IMR-90 (cell line): Measurements from ENCODE around the gene DCLRE1C. TPM values are rescaled to one million over a fixed set of nuclear protein-coding genes. Genes with fewer than 3 reads are reported as not detected.

Source experiments
- ATAC-seq: fragments of 200-7000 bp; cut with Tn5 transposase; 2 replicates; pipeline ENCODE4 v1.9.1; 2020; ENCODE audit warnings: low read depth, mild to moderate bottlenecking, moderate library complexity
- BruUV-seq: library from RNA; stranded (reverse); fragments of 400-500 nt; replicated peaks from 2 replicates; lab custom pipeline; 2021; lab: Mats Ljungman, UMichigan
- CTCF ChIA-PET: fragments of 300-600 bp; formaldehyde crosslinking; extraction: SDS; loops from one replicate; lab custom pipeline; 2021; ENCODE audit warnings: antibody characterized with exemption; lab: Yijun Ruan, JAX
- POLR2A ChIA-PET: fragments of 300-600 bp; sonication (Branson Sonifier 250); formaldehyde crosslinking; loops from one replicate; lab custom pipeline; 2022; ENCODE audit warnings: antibody characterized with exemption; ENCODE audit not compliant: unreplicated experiment; lab: Charles Lee
- DNase-seq: peaks from one replicate; pipeline ENCODE4 v3.0.0; 2013
- H2AFZ ChIP-seq: replicated peaks from 2 replicates; pipeline ENCODE3; 2013; ENCODE audit warnings: low read length, mild to moderate bottlenecking; ENCODE audit not compliant: poor library complexity
- H2AK5ac ChIP-seq: 2 replicates; pipeline ENCODE4 v1.6.1; 2013; ENCODE audit warnings: low read depth, low read length, inconsistent platforms
- H2AK9ac ChIP-seq: replicated peaks from 2 replicates; pipeline ENCODE3; 2013; ENCODE audit warnings: mild to moderate bottlenecking, low read depth, low read length, moderate library complexity; ENCODE audit not compliant: poor library complexity
- H2BK120ac ChIP-seq: 2 replicates; pipeline ENCODE4 v1.6.1; 2013; ENCODE audit warnings: low read depth, low read length, inconsistent platforms
- H2BK15ac ChIP-seq: 3 replicates; pipeline ENCODE4 v1.6.1; 2013; ENCODE audit warnings: low read depth, low read length, inconsistent platforms
- H2BK20ac ChIP-seq: 2 replicates; pipeline ENCODE4 v1.6.1; 2013; ENCODE audit warnings: low read depth, mild to moderate bottlenecking, inconsistent platforms, low read length, moderate library complexity
- H2BK5ac ChIP-seq: 2 replicates; pipeline ENCODE4 v1.6.1; 2013; ENCODE audit warnings: mild to moderate bottlenecking, low read depth, low read length, inconsistent platforms; ENCODE audit not compliant: poor library complexity, severe bottlenecking
- H3K14ac ChIP-seq: replicated peaks from 2 replicates; pipeline ENCODE4 v1.6.1; 2013; ENCODE audit warnings: low read depth, low read length, inconsistent platforms
- H3K18ac ChIP-seq: 2 replicates; pipeline ENCODE4 v1.6.1; 2013; ENCODE audit warnings: low read depth, low read length, control low read depth
- H3K23ac ChIP-seq: 2 replicates; pipeline ENCODE4 v1.6.1; 2013; ENCODE audit warnings: low read depth, low read length, inconsistent platforms
- H3K27ac ChIP-seq: 2 replicates; pipeline ENCODE4 v1.5.1; 2013; ENCODE audit warnings: mild to moderate bottlenecking, control low read depth, low read length; ENCODE audit not compliant: insufficient read depth
- H3K27me3 ChIP-seq: 2 replicates; pipeline ENCODE4 v1.6.1; 2013; ENCODE audit warnings: low read length; ENCODE audit not compliant: control insufficient read depth, insufficient read depth
- H3K36me3 ChIP-seq: 2 replicates; pipeline ENCODE4 v1.6.1; 2013; ENCODE audit warnings: low read length, mixed read lengths; ENCODE audit not compliant: control insufficient read depth, insufficient read depth
- H3K4ac ChIP-seq: 2 replicates; pipeline ENCODE4 v1.6.1; 2013; ENCODE audit warnings: low read depth, low read length, inconsistent platforms
- H3K4me1 ChIP-seq: 2 replicates; pipeline ENCODE4 v1.6.1; 2013; ENCODE audit warnings: low read length, mixed read lengths; ENCODE audit not compliant: control insufficient read depth, insufficient read depth
- H3K4me2 ChIP-seq: 2 replicates; pipeline ENCODE4 v1.6.1; 2013; ENCODE audit warnings: low read depth, mild to moderate bottlenecking, control low read depth, low read length, moderate library complexity
- H3K4me3 ChIP-seq: 2 replicates; pipeline ENCODE4 v1.5.1; 2013; ENCODE audit warnings: low read depth, mild to moderate bottlenecking, control low read depth, low read length, moderate library complexity; ENCODE audit not compliant: insufficient read depth
- H3K56ac ChIP-seq: 2 replicates; pipeline ENCODE4 v1.6.1; 2013; ENCODE audit warnings: low read length, inconsistent platforms; ENCODE audit not compliant: insufficient read depth; ENCODE audit errors: extremely low read depth
- H3K79me1 ChIP-seq, 2 experiments: 2 replicates each; pipeline ENCODE4 v1.6.1; 2013; ENCODE audit warnings: low read length in 2 of 2, inconsistent platforms in 1 of 2, low read depth in 1 of 2
- H3K9ac ChIP-seq: 2 replicates; pipeline ENCODE4 v1.6.1; 2013; ENCODE audit warnings: low read depth, low read length, control low read depth
- H3K9me1 ChIP-seq: 2 replicates; pipeline ENCODE4 v1.6.1; 2013; ENCODE audit warnings: low read length, inconsistent platforms; ENCODE audit not compliant: insufficient read depth
- H3K9me3 ChIP-seq: 2 replicates; pipeline ENCODE4 v1.6.1; 2013; ENCODE audit warnings: low read length; ENCODE audit not compliant: control insufficient read depth, insufficient read depth
- H4K20me1 ChIP-seq: 2 replicates; pipeline ENCODE4 v1.6.1; 2013; ENCODE audit warnings: low read length, inconsistent platforms; ENCODE audit not compliant: insufficient read depth
- H4K5ac ChIP-seq: 2 replicates; pipeline ENCODE4 v1.6.1; 2013; ENCODE audit warnings: mild to moderate bottlenecking, low read depth, low read length, control low read depth
- H4K8ac ChIP-seq, 2 experiments: 2 replicates each; pipeline ENCODE4 v1.6.1; 2013; ENCODE audit warnings: low read depth in 2 of 2, low read length in 2 of 2, control low read depth in 1 of 2, inconsistent platforms in 1 of 2
- H4K91ac ChIP-seq: 2 replicates; pipeline ENCODE4 v1.6.1; 2013; ENCODE audit warnings: low read depth, low read length, inconsistent platforms; ENCODE audit not compliant: insufficient read depth
- BHLHE40 ChIP-seq: fragments of 150-350 bp; IDR thresholded peaks from 2 replicates; pipeline ENCODE4 v1.6.1; 2016; ENCODE audit warnings: mild to moderate bottlenecking, low read depth, low read length
- CEBPB ChIP-seq: IDR thresholded peaks from 2 replicates; pipeline ENCODE4 v1.6.1; 2012; ENCODE audit warnings: low read depth, low read length, improper control_type of control experiment
- CHD1 ChIP-seq: IDR thresholded peaks from 2 replicates; pipeline ENCODE4 v1.6.1; 2012; ENCODE audit warnings: low read depth, low read length, improper control_type of control experiment
- CTCF ChIP-seq: conservative IDR thresholded peaks from 2 replicates; pipeline ENCODE4 v1.5.1; 2012; ENCODE audit warnings: mild to moderate bottlenecking, low read depth, low read length, improper control_type of control experiment
- ELK1 ChIP-seq: fragments of 150-350 bp; IDR thresholded peaks from 2 replicates; pipeline ENCODE4 v1.6.1; 2016; ENCODE audit warnings: low read depth, mild to moderate bottlenecking, low read length, moderate library complexity, borderline replicate concordance
- FOS ChIP-seq: fragments of 150-350 bp; IDR thresholded peaks from 2 replicates; pipeline ENCODE4 v1.6.1; 2016; ENCODE audit warnings: low read depth, low read length
- MAFK ChIP-seq: IDR thresholded peaks from 2 replicates; pipeline ENCODE4 v1.6.1; 2012; ENCODE audit warnings: low read depth, low read length, improper control_type of control experiment
- MAZ ChIP-seq: IDR thresholded peaks from 2 replicates; pipeline ENCODE4 v1.6.1; 2012; ENCODE audit warnings: low read depth, mild to moderate bottlenecking, low read length, improper control_type of control experiment, moderate library complexity, borderline replicate concordance
- MXI1 ChIP-seq: IDR thresholded peaks from 2 replicates; pipeline ENCODE4 v1.6.1; 2012; ENCODE audit warnings: low read depth, mild to moderate bottlenecking, low read length, moderate library complexity, borderline replicate concordance
- NFE2L2 ChIP-seq: fragments of 150-350 bp; IDR thresholded peaks from 2 replicates; pipeline ENCODE4 v1.6.1; 2016; ENCODE audit warnings: low read depth, mild to moderate bottlenecking, low read length
- POLR2A ChIP-seq: IDR thresholded peaks from 2 replicates; pipeline ENCODE4 v1.6.1; 2012; ENCODE audit warnings: mild to moderate bottlenecking, low read depth, low read length
- RAD21 ChIP-seq: IDR thresholded peaks from 2 replicates; pipeline ENCODE4 v1.6.1; 2012; ENCODE audit warnings: low read length, improper control_type of control experiment
- RCOR1 ChIP-seq: IDR thresholded peaks from 2 replicates; pipeline ENCODE4 v1.6.1; 2012; ENCODE audit warnings: mild to moderate bottlenecking, low read length, improper control_type of control experiment; ENCODE audit not compliant: insufficient replicate concordance
- RFX5 ChIP-seq: IDR thresholded peaks from 2 replicates; pipeline ENCODE4 v1.8.0; 2012; ENCODE audit warnings: low read depth, mild to moderate bottlenecking, low read length, moderate library complexity
- SMC3 ChIP-seq: fragments of 150-350 bp; IDR thresholded peaks from 2 replicates; pipeline ENCODE4 v1.6.1; 2016; ENCODE audit warnings: low read depth, mild to moderate bottlenecking, antibody characterized with exemption, low read length, moderate library complexity
- USF2 ChIP-seq: fragments of 150-350 bp; IDR thresholded peaks from 2 replicates; pipeline ENCODE4 v1.6.1; 2017; ENCODE audit warnings: mild to moderate bottlenecking, antibody characterized with exemption, low read length, low read depth
- WGBS, 2 experiments: methylation state at CpG; one replicate each; pipeline versions ENCODE4 v1.1.5 to v1.1.7; 2013; ENCODE audit warnings: missing lambda C conversion rate in 2 of 2; ENCODE audit not compliant: insufficient read length in 1 of 2; ENCODE audit errors: extremely low coverage in 2 of 2; 5-methylcytosine and 5-hydroxymethylcytosine counted together
- dilution Hi-C: fragments of 300-500 bp; cut with HindIII; formaldehyde crosslinking; loops from one replicate; pipeline ENCODE4 v1.14.3; 2018; ENCODE audit warnings: low sequenced_read_pairs; ENCODE audit not compliant: unreplicated experiment
- in situ Hi-C: fragments of 300-500 bp; cut with MboI; formaldehyde crosslinking; loops from 3 replicates; pipeline ENCODE4 v1.14.3; 2019; ENCODE audit warnings: low sequenced_read_pairs, inconsistent platforms, mixed read lengths
- intact Hi-C: fragments of 100-400 bp; cut with micrococcal nuclease; formaldehyde crosslinking; loops from 2 replicates; pipeline ENCODE4 v1.10.0; 2022
- polyA plus RNA-seq, 3 experiments: library from polyadenylated mRNA; depleted of rRNA; stranded (reverse); fragments of >200 nt; gene quantifications; 2 replicates each; pipeline ENCODE4 v1.2.3, GENCODE V29; 2012; ENCODE audit warnings: low replicate concordance in 1 of 3
- total RNA-seq: library from RNA; depleted of rRNA; stranded (reverse); fragments of >200 nt; gene quantifications from 2 replicates; pipeline ENCODE4 v1.2.3, GENCODE V29; 2012

Gene DCLRE1C
- total and polyA plus RNA-seq, 2 of the 4 experiments (the other 2 are of a cell fraction) = 2.9 to 8.1 TPM

- H3K14ac ChIP-seq = no peak overlapping the region
- no peak overlapping the region for H3K4ac ChIP-seq
- TF ChIP-seq FOS (no peak), RFX5 (no peak), MAFK (no peak), MXI1 (no peak), MAZ (no peak), SMC3 (no peak), CEBPB (no peak), CTCF (no peak), RAD21 (no peak), RCOR1 (no peak), ELK1 (no peak), CHD1 (no peak), USF2 (no peak), POLR2A (no peak), BHLHE40 (no peak), NFE2L2 (no peak)
- H3K4me1 ChIP-seq = peaks cover 5% of the 10 kb centered on the region; the same call in 1 of the 2 replicates
- no peak overlapping the region for H2BK120ac ChIP-seq
- H2AK9ac ChIP-seq = no peak overlapping the region
- no peak overlapping the region for H3K4me2 ChIP-seq
- H3K9me1 ChIP-seq = no peaks in the 10 kb centered on the region; the same call in none of the 2 replicates
- no peak overlapping the region for H3K56ac ChIP-seq
- intact Hi-C loops (no loop called here), dilution Hi-C loops (no loop called here), in situ Hi-C loops (no loop called here)
- no peak overlapping the region for H3K23ac ChIP-seq
- H4K20me1 ChIP-seq = peaks cover 6% of the 10 kb centered on the region; the same call in 1 of the 2 replicates
- H3K79me1 ChIP-seq = peaks cover 44 to 63% of the 10 kb centered on the region in 2 experiments
- H2BK5ac ChIP-seq = no peak overlapping the region
- POLR2A ChIA-PET = no interaction called here
- ATAC-seq (no peak), DNase-seq (no peak)
- H2AK5ac ChIP-seq = no peak overlapping the region
- H4K91ac ChIP-seq = no peak overlapping the region
- no peak overlapping the region for H3K4me3 ChIP-seq
- CTCF ChIA-PET = no interaction called here
- no peaks in the 10 kb centered on the region; the same call in 1 of the 2 replicates for H3K36me3 ChIP-seq
- H2BK15ac ChIP-seq = no peak overlapping the region
- WGBS, 2 experiments = no CpG with 5 or more reads among the region's 3 CpGs
- no TSS peak for BruUV-seq
- H3K9ac ChIP-seq = no peak overlapping the region
- H3K27me3 ChIP-seq = no peaks in the 10 kb centered on the region
- H3K9me3 ChIP-seq = no peaks in the 10 kb centered on the region
- H2BK20ac ChIP-seq = no peak overlapping the region
- no peak overlapping the region for H3K18ac ChIP-seq
- no peak overlapping the region for H2AFZ ChIP-seq
- no peak overlapping the region for H4K5ac ChIP-seq
- H4K8ac ChIP-seq = no peak overlapping the region
- H3K27ac ChIP-seq = no peak overlapping the region
Observed at GRCh38 chr10:14884082-14884481, 69.8 kb downstream of the DCLRE1C start.
